ENCODE results near the gene MYH9.
A peak's percentile ranks its signal among the peaks of the same experiment; 100 is the strongest.
"Not testable (repeated sequence)": the region's sequence is repeated elsewhere in the genome, so short reads cannot be mapped to it uniquely, and the experiment has no call there.

Gene MYH9

DNA sequence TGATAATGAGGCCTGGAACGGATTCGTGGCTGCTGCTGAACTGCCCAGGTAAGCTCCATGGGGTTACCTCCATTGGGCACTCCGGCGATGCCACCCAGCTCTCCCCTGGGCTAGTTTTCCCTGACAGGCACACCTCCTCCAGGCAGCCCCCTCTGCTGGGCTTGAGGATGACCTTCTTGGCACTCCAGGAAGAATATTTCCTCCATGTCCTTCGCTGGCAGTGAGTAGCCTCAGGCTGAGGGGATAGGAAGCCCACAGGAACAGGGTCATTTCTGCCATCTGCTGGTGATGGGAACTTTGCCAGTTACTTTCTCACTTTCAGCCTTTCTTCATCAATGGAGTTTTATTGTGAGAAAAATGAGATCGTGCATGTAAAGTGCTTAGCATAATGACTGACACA lies 126.1 kb downstream of the MYH9 start:
- not testable (repeated sequence) for DNase-seq

DNA sequence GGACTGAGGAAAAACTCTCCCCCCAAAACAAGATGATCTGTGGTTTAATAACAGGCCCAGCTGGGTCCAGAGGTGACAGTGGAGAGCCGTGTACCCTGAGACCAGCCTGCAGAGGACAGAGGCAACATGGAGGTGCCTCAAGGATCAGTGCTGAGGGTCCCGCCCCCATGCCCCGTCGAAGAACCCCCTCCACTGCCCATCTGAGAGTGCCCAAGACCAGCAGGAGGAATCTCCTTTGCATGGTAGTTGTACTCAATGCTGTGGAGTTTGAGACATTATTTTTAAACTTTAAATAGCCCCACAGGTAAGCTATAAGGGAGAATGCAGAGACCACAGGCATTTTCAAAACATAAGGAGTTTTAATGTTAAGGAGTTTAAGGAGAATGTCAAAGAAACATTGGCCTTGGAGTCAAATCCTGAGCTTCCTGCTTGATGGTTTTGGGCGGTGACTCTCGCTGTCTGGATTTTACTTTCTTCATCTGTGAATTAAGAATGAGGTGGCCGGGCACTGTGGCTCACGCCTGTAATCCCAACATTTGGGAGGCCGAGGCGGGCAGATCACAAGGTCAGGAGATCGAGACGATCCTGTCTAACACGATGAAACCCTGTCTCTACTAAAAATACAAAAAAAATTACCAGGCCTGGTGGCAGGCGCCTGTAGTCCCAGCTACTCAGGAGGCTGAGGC lies 128.0 kb downstream of the MYH9 start:
- no peak for DNase-seq

DNA sequence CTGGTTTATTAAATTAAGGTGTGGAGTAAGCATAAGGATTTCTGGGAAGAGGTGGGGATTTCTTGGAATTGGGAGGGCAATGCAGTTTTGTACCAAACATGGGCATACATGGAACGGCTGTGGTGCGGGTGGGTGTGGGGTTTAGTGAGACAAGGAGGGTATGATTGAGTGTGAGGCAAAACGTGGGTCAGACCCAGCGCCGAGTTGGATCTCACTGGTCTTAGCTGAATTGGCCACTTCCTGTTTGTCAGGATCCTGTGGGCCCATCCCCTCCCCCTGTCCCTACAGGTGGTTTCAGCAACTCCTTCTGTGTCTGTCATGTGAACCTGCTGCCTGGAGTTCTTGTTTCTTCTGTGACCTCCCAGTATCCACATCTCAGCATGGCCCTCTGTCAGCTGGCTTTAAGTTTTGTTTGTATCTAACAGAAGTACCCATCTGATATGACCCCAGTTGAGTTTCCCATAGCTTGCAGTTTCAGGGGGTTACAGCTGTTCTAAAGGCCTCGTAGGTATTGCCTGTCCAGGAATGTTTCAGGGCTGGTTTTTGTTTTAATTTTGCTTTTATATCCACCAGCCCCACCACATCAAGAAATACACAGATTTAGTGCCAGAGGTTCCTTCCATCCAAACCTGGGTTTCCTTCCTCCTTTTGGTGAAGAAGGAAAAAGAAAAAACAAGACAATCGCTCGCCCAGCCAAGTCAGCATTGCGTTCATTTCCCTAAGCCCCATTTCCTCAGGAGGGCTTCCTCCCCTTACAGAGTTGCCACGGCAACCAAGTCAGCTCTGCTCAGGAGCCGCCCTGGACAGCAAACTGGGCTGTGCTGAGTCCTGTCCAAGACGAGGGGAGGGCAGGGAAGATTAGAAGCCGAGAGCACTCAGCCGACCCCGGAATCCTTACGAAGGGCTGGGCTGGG lies 128.8 kb downstream of the MYH9 start:
- peak; percentile 46 for DNase-seq

DNA sequence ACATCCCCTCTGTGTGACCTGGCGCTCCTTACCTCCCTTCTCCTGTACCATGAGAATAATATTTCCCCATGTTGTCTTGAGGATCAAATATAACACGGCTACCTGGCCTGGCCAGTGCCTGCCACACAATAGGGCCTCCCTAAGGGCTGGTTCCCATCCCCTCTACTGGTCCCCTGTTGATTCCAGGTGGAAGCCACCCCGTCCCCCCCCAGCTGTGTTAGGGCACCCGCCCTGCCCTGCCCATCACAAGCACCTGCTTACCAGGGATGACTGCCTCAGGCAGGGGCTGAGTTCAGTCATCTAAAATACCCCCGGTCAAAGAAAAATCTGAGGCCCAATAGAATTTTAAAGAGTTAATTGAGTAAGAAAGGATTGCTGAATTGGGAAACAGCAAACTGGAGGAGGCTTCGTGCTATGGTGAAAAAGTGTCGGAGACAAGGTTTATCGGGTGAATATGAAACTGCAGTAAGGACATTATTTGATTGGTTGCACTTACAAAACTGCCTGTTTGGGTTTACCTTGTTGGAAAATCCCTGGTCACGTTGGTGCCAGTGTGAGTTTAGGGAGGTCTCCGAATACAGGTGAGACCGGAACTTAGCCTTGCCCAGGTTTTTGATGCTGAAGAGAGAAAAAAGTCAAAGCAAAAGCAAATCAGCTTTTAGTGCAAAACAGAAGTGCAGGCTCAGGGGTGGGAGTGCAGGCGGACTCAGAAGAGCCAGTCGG lies 129.7 kb downstream of the MYH9 start:
- no peak for DNase-seq

DNA sequence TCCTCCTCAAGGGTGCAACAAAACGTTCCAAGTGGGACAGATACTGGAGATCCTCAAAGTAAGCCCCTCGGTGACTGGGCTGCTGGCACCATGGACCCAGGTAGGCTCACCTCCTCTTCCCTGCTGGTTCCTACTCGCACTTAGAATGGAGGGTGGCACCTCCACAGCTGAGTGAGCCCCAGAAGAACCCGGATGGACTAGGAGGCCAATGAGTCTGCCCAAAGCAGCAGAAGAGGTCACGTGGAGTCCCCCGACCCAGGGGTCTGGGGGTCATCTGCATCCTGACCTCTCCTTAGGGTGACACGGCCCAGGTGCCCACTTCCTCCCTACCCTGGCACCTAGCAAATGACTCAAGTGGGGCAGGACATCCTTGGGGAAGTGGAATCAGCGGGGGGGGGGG lies 130.5 kb downstream of the MYH9 start:
- no peak for DNase-seq

DNA sequence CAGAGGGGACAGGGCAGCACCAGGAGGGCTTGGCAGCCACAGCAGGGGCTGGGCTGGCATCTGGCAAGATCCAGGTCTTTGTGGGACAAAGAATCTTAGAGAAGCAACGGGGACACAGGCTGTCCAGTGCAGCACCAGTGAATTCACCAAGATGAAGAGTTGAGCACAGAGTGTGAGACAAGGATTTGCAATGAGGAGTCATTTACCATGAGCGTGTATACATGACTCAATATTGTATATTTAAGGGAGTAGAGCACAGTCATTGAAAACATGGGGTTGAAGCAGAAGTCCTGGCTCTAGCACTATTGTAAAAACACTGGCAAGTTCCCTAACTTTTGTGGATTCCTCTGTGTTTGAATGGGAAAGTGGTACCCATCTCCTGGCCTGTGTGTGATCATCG lies 131.3 kb downstream of the MYH9 start:
- DNase-seq, result no peak

DNA sequence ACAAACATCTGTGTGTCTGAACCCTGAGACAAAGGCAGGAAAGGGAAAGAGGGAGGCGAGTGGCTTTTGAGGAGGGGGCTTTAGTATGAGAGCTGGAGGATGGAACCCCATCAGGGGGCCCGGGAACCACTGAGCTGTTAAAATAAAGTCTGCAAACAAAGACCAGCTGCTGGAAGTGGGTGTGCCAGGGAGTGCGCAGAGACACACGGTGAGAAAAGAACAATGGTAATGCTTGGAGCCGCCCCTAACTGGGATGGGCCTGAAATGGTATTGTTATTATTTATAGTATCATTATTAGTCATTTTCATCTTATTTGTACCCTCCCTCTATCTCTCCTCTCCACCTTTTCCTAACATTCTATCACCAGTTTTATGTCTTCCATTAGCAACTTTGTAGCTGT lies 132.2 kb downstream of the MYH9 start:
- DNase-seq, result not testable (repeated sequence)

DNA sequence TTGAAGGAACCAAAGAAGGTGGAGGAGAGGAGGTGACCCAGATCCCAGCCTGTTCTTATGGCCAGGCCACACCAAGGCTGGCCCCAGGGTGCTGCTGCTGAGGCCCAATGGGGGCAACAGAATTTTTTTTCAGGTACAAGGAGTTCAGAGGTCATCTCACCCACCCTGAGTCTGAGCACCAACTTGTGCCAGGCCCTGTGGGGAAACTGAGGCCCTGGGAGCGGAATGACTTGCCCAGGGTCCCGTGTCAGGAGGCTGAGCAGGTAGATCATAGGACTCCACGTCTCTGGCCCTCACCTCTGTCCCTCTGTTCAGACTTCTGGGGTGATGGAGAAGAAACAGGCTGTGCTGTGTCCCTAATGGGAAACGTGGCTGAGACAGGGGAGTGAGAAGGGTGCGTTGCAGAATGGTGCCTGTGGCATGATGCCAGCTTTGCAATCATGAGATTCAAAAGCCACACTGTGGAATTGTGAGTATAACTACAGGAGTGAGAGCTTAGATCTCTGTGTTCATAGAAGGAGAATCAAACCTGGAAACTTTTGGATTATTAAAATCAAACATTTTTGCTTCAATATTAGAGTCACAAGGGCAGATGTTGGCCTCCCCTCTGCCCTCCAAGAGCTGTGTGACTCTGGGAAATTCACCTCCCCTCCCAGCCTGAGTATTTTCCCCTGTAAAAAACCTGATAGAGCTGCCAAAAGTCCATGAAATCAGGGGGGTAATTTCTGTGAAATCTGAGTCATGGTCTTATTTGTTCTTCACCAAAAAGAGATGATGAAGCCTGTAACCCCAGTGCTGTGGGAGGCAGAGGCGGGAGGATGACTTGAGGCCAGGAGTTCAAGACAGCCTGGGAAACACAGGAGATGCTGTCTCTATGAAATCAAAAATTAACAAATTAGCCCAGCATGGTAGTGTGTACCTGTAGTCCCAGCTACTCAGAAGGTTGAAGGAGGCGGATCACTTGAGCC lies 134.0 kb downstream of the MYH9 start:
- peak; percentile 62 for DNase-seq

DNA sequence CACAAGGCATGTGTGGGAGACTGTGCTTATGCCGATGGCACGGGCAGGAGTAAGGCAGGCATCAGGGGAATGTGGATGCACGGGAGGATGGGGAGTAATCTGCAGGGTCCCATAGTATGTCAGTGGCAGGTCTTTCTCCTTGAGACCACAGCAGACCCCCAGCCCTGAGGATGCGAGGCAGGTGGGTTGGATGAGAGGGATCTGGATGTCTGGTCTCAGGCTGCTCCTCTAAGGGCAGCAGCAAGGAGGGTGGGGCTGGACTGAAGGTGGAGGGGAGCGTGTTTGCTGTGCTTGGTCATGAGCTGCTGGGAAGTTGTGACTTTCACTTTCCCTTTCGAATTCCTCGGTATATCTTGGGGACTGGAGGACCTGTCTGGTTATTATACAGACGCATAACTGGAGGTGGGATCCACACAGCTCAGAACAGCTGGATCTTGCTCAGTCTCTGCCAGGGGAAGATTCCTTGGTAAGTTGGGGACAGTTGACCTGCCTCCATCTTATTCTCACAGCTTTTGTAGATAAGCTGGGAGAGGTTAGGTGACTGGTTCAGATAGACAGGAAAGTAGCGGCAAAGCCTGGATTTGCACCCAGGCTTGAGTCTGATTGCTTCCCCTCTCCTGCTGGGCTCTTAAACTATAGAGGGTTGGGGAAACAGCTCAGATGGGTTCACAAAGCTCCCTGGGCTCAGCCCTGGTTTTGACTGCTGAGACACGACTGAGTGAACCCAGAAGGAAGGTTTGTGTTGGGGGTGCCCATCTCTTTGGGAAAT lies 134.8 kb downstream of the MYH9 start, which contains the start of gene APOL1:
TSS of gene APOL1 (plus strand) at position 380 of the 769 bp plus-strand sequence. CDS start 1,823 bp downstream, outside the sequence.
- peak; percentile 66 for DNase-seq

DNA sequence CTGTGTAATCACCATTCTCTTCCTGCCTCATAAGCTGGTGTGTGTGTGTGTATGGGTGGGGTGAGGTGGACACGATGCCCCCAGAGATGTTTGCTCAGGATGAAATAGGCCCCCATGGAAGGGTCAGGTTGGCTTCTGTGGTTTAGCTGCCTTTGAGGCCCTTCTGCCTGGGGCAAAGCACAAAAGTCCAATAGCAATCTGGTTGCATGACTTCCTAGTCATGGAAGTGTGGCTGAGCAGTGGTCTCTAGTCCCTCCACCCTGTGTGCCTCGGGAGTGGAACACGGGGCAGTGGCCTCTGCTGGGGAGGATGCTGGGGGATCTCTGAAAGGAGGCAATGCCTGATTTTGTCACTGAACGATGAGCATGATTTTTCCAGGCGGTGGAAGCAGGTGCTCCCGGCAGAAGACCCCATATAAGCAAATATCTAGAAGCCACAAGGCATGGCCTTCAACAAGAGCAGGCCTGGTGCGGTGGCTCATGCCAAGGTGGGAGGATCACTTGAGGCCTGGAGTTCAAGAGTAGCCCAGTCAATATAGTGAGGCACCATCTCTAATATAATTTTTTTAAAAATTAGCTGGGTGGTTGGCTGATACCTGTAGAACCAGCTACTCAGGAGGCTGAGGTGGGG lies 135.7 kb downstream of the MYH9 start:
- not testable (repeated sequence) for DNase-seq

DNA sequence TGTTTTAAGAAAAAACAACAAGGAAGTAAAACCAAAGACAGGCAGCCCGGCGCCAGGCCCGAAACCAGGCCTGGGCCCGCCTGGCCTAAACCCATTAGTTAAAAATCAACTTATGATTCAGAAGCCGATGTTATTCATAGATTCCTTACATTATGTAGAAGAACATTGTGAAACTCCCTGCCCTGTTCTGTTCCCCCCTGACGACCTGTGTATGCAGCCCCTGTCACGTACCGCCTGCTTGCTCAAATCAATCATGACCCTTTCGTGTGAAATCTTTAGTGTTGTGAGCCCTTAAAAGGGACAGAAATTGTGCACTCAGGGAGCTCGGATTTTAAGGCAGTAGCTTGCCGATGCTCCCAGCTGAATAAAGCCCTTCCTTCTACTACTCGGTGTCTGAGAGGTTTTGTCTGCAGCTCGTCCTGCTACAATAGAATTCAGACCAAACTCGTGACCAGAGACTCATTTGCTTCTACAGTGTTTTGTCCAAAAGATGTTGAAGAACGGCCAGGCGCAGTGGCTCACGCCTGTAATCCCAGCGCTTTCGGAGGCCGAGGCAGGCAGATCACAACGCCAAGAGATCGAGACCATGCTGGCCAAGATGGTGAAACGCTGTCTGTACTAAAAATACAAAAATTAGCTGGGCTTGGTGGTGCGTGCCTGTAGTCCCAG lies 137.3 kb downstream of the MYH9 start:
- DNase-seq, result not testable (repeated sequence)

DNA sequence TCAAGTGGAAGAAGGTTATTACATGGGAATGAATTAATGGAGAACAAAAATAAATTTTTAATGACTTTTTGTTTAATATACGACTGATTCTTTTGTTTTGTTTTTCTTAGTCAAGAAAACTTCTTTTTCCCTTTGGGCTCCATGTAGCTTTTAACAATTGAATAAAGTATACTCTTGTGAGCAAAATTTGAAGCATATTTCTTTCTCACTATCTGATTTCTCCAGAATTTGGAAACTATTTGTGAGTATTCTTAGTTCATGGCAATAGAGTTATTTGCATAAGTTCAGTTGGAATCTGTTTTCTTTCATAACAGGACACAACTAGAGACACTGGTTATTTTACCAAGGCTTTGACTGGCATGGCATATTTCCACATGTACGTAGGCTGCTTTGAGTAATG lies 138.6 kb downstream of the MYH9 start:
- no peak for DNase-seq

DNA sequence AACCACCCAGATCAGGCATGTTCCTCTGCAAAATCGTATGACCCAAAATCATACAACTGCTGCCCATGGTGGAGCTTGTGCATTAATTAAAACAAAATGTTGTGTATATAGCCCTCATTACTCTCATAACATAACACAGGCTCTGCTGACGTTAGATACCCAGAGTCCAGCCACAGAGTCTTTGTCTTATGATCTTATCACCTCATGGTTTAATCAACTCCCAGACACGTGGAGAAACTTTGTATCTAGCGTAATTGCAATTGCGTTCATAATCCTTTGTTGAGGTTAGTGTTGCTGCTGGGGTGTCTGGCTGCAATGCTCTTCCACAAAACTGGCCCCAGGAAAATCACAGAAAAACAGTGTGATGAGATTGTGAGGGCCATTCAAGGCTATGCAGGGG lies 139.8 kb downstream of the MYH9 start:
- no peak for DNase-seq

DNA sequence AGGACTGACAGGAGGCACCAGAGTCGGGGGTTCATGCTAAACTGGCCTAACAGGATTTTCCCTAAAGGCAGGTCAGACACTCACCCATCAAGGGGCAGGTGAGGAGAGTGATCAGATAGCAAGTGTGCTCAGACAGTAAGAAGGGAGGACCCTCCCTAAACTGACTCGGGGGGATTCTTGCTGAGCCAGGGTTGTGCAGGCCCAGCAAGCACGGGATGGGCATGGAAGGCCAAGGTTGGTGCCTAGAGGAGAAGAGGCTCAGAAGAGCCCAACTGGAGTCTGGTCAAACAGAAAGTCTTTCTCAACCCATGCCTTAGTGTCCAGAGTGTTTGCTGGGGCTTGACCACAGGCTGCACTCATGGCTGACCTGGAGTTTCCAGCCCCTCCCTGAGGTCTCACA lies 141.0 kb downstream of the MYH9 start:
- no peak for DNase-seq

DNA sequence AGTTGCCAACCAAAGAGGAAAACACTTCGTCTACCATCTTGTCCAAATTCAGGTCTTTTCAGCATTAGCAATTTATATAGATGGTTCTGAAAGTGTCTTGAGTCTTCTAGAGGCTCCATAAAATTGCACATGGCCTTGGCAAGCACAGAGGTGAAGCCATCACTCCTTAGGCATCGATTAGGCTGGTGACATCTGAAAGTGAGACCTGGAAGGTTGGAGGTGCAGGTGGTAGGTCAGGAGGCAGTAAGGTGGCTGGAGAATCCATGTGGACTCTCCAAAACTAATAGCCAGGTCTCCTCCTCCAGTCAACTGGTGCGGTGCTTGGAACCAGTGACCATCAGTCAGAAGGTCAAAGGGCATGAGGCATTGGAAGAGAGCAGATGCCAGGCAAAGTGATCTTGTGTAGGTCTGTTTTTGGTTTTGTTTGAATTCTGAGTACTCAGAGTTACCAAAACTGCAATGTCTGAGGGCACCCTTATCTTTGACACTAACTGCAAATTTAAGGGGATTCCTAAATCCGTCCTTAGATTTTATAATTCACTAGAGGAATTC lies 141.9 kb downstream of the MYH9 start:
- DNase-seq, result no peak

DNA sequence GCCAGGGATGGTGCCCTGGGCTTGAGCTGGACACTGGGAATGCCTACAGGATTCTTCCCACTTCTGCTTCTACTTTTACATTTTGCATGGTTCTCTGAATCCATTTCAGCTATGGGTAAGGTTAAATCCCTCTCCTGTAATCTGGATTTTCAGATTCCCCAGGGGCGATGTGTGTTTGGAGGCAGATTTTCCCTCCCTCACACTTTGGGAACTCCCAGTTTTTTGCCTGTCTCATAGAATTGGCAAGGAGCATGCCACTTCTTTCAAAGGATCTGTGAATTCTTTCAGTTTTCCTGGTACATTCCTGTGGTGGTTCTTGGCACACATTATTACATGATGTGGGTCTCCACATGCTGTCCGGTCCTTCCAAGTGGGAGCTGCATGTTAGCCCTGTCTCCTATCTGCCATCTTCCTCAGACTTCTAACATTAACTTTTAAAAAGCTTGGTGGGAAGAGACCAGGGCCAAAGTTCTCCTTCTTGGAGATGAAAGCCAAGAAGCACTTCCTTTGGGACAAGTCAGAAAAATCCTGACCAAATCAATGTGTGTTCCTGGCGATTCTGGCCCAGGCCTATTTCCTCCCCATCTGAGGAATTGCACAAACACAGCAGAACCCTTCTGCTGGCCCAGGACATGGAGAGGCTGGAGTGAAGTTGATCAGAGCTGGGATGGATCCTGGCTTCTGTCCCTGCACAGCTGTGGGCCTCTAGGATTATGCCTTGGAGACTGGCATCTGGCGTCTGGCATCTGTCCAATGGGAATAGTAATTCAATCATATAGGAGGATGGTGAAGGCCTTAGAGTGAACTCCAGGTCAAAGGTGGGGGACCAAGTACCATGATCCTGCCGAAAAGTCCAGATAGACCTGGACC lies 143.0 kb downstream of the MYH9 start:
- no peak for DNase-seq

DNA sequence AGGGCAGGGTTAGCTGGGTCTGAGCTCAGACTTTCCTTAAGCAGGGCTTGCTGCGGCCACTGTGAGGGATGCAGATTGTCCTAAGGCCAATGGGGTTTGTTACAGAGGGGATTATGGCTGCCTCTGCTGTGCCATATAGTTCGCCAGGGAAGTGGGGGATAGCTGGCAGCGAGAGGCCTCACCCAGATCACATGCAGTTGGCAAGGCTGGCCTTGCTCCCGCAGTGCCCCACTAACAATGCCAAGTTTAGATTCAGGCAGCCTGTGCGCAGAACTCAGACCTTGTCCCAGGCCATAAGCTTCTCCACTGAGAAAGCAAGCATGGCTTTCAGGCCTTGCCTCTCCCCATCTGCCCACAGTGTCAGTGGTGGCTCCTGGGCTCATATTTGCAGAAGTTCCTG lies 143.8 kb downstream of the MYH9 start:
- DNase-seq, result no peak

DNA sequence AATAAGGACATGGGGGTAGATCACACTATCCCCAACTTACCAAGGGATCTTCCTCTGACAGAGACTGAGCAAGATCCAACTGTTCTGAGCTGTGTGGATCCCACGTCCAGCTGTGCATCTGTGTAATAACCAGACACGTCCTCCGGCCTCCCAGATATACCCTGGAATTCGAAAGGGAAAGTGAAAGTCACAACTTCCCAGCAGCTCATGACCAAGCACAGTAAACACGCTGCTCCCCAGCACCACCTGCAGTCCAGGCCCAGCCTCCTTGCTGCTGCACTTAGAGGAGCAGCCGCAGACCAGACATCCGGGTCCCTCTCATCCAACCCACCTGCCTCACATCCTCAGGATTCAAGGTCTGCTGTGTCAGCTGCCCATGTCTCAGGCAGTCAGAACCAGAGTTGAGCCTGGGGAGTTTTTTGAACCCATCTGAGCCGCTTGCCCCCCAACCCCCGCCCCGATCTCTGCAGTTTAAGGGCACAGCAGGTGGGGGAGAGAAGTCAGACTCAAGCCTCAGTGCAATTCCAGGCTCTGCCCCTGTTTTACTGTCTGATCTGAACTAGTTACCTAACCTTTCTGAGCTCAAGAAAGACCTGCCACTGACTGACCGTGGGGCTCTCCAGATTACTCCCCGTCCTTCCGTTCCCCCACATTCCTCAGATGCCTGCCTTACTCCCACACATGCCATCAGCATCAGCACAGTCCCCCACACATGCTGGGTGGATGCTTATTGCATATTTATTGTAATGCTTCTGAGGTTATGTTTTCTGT lies 148.2 kb downstream of the MYH9 start, which contains the start of gene APOL2:
TSS of gene APOL2 (minus strand) at position 127 of the 771 bp plus-strand sequence. CDS start 6,365 bp downstream, outside the sequence.
- peak; percentile 93 for DNase-seq
